ENCODE data around the gene MOSMO.
A peak's percentile ranks its signal among the peaks of the same experiment; 100 is the strongest.
"Not testable (repeated sequence)": the region's sequence is repeated elsewhere in the genome, so short reads cannot be mapped to it uniquely, and the experiment has no call there.

MOSMO gene

GRCh38 chr16:22003195-22003594 is 4.7 kb upstream of the MOSMO start:
- no peak for DNase-seq (ENCODE audit: low spot score)

DNA sequence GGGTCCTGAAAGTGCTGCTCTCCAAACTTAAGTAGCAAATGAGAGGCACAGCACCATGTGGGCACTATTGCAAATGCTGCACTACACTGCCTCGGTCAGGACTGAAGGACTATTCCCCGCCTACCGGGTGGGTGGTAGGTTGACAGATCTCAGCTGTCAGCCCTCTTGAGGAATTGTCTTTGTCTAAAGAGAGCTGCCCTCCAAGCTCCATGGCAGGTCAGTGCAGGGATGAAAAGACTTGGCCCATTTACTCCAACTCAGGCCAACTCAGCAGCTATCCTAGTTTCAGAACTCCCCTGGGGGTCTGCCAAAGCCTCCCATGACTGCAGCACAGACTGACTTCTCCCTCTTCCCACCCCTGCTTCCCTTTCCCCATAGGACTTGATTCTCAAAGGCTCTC is 3.6 kb upstream of the MOSMO start:
- DNase-seq (ENCODE audit: low spot score): peak; percentile 25

DNA sequence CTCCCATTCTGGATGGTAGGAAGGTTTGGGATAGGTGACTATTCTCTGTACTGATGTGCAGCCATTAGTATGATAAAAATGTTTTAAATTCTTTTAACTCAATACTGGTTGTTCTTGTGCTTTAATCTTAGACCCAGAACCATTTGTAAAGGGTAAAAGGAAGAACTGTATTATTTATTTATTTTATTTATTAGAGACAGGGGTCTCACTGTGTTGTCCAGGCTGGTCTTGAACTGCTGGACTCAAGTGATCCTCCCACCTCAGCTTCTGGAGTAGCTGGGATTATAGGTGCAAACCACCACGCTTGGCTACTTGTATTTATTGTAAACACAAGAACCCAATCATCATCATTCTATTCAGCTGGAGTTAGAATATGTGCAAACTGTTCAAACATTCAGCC is 2.2 kb upstream of the MOSMO start:
- DNase-seq (ENCODE audit: low spot score): no peak

DNA sequence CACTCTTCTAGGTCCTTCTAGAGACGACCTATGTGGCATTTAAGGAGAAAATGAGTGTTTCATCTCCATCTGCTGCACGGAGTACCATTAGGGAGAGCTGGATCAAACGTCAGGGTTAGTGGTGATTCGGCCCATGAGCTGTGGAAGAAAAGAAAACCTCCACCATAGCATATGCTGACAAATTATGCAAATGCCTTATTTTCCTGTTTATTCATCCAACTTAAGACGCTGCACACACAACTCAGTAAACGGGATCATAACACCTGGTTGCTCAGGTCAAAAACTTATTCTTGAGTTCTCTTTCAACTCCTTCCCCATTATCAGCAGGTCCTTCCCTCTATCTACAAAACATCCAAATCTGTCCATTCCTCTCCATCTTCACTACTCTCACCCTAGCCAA is 1.3 kb upstream of the MOSMO start:
- DNase-seq (ENCODE audit: low spot score): no peak

- DNase-seq (ENCODE audit: low spot score): peak; percentile 12
Observed at GRCh38 chr16:22007159-22007508, 777 bp upstream of the MOSMO start.

DNA sequence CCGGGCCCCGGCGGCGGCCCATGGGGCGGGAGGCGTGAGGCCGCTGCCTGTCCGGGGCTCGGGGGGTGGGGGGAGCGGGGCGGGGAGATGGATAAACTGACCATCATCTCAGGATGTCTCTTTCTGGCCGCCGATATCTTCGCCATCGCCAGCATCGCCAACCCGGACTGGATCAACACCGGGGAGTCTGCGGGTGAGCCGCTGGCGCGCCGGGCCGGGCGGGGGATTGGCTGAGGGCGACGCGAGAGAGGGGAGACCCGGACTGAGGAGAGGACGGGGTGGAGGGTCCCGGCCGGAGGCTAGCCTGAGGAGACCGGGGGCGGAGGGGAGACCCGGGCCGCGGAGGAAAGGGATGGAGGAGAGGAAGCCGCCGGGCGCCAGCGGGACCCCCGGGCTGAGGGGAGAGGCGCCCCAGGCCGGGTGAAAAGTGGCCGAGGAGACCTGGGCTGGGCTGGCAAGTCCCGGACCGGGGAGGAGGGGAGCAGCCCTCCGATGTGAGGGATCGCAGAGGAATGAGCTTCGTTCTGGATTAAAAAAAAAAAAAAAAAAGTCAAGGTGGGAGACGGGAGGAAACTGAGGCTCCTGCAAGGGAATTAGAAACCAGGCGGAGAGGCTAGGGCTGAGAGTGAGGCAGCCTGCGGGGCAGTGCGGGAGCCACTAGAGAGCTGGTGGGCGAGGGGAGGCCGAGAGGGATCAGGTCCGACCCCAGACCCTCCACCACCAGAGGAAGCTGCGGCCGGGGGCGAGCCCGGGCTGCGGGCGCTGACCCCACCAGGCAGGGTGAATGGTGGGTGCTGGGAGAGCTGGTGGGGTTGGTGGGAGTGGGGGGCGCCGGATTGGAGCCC is 526 bp downstream of the MOSMO start:
- peak; percentile 28 for DNase-seq (ENCODE audit: low spot score)

DNA sequence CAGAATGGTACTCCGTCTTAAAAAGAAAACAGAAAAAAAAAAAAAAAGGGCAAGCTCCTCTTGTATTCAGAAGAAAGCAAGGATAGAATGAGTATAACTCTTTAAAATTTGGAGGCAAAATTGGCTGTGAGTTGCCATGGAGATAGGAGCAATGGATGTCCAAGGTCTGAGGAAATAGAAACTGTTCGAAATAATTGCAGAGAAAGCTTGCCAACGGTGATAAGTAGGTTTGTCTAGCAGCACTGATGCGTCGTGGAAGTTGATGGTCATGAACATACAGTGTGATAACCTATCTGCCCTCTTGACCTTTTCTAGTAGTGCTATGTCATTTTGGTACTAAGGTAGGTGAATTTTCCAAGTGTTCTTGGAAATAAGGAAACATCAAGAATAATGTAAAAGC is 3.0 kb downstream of the MOSMO start:
- no peak for DNase-seq (ENCODE audit: low spot score)

DNA sequence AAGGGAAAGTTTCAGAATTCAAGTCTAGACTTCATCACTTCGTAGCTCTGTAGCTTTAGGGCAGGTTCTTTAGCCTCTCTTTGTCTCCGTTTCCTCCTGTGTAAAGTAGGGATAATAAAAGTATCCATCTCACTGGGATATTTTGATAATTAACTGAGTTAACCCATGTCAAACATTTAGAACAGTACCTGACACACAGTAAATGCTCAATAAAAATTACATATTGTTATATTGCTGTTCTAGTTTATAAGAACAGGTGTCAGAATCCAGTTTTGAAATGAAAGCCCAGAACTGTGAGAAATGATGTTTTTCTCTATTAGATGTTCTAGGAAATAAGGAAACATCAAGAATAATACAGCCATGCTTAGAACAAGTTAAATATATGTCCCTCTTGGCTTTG is 4.3 kb downstream of the MOSMO start:
- DNase-seq (ENCODE audit: low spot score): no peak

- DNase-seq (ENCODE audit: low spot score): no peak
Observed at GRCh38 chr16:22013486-22013885, 5.6 kb downstream of the MOSMO start.

- DNase-seq (ENCODE audit: low spot score): no peak
Observed at GRCh38 chr16:22014271-22014873, 6.5 kb downstream of the MOSMO start.

- DNase-seq (ENCODE audit: low spot score): no peak
Observed at GRCh38 chr16:22016927-22017326, 9.0 kb downstream of the MOSMO start.

DNA sequence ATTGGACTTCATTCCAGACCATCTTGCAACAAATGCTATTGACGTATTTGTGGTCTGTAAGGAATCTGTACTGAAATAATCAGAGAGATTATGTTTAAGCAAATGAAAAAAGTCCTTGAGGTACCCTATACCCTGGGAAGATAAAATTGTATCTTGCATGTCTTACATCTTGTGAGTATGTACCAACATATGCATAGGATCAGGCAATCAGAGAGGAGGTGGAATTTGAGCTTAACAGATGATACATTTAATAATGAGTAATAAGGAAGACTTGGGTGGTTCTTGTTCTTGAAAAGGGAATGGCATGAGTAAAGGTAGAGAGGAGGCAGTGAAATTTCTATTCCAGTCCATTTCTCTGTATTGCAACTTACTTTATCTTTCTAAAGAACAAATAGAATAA is 10.6 kb downstream of the MOSMO start:
- no peak for DNase-seq (ENCODE audit: low spot score)

DNA sequence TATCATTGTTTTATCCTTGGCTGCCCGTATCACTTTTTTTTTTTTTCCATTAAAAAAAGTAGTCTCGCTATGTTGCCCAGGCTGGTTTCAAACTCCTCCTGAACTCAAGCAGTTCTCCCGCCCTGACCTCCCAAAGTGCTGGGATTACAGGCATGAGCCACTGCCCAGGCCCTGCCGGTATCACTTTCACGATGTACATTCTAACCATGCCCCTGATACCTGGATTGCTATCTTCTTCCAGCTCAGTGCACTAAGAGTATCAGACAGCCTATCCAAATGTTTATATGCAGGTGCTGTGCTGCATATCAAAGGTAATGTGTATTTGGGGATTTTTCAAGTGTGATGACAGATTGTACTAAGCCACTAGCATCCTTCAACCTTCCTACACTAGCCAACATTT is 14.2 kb downstream of the MOSMO start:
- DNase-seq (ENCODE audit: low spot score): no peak

DNA sequence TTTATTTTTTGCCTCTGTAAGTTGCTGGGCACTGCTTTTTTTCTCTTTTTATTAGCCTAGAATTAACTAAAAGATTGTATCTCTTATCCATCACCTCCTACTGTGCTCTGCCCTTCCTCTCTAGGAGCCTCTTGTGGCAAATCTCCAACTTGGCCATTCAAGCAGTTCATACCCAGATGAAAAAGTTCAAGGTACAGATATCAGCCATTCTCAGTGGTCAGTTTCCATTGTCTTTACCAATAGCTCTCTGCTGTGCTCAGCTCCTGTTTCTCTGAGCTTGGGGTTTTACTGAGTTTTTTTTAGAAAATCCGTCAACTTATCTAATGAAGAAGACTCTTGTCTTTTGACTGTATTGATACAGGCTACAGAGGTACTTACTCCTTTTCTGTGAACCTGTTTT is 15.6 kb downstream of the MOSMO start:
- no peak for DNase-seq (ENCODE audit: low spot score)

- not testable (repeated sequence) for DNase-seq (ENCODE audit: low spot score)
Observed at GRCh38 chr16:22024785-22025184, 16.9 kb downstream of the MOSMO start.

- DNase-seq (ENCODE audit: low spot score): no peak
Observed at GRCh38 chr16:22027633-22028032, 19.7 kb downstream of the MOSMO start.

DNA sequence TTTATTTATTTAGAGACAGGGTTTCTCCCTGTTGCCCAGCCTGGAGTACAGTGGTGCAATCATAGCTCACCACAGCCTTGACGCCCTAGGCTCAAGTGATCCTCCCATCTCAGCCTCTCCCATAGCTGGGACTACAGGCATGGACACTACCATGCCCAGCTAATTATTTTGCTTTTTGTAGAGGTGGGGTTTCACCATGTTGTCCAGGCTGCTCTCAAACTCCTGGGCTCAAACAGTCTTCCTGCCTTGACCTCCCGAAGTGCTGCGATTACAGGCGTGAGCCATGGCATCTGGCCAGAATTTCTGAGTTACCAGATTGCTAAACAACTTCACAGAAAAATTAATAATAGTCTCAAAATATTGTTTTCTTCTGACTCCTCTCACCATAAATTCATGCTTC is 21.7 kb downstream of the MOSMO start:
- no peak for DNase-seq (ENCODE audit: low spot score)

DNA sequence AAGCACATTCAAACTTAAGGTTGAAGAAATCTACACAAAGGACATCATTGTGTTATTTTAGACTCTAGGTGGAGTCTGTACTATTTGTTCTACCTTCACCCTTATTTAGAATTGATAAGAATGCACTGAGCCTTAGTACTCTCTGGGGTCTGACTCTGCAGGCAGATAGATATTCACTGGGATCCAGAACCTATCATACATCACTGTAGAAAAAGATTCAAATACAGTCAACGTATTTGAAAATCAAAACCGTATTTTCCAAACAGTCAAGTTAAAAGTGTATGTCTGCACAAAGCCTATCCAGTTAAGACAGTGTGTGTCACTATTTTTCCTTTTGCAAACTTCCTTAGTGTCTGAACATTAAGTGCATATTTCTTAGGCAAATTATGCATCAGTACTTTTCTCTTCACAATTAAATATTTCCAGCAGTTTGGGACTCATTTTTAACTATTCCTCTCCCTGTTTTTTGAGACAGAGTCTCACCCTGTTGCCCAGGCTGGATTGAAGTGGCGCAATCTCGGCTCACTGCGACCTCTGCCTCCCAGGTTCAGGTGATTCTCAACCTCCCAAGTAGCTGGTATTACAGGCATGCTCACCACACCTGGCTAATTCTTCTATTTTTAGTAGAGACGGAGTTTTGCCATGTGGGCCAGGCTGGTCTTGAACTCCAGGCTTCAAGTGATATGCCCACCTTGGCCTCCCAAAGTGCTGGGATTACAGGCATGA is 22.3 kb downstream of the MOSMO start:
- DNase-seq (ENCODE audit: low spot score): no peak

DNA sequence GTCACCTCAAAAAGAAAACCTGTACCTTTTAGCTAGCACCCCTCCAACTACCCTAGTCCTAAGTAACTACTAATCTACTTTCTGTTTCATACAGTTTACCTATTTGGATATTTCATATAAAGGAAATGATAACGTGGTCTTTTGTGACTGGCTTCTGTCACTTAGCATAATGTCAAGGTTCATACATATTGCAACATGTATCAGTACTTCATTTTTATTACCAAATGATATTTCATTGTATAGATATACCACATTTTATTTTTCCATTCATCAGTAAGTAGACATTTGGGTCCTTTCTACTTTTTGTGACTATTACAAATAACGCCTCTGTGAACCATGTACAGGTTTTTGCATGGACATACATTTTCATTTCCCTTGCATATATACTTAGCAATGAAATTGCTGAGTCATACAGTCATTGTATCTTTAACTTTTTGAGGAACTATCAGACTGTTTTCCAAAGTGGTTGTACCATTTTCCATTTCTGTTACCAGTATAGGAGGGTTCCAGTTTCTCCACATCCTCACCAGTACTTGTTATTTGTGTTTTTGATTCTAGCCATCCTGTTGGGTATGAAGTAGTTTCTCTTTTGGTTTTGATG is 23.7 kb downstream of the MOSMO start:
- DNase-seq (ENCODE audit: low spot score): no peak

- DNase-seq (ENCODE audit: low spot score): no peak
Observed at GRCh38 chr16:22034503-22034902, 26.6 kb downstream of the MOSMO start.

DNA sequence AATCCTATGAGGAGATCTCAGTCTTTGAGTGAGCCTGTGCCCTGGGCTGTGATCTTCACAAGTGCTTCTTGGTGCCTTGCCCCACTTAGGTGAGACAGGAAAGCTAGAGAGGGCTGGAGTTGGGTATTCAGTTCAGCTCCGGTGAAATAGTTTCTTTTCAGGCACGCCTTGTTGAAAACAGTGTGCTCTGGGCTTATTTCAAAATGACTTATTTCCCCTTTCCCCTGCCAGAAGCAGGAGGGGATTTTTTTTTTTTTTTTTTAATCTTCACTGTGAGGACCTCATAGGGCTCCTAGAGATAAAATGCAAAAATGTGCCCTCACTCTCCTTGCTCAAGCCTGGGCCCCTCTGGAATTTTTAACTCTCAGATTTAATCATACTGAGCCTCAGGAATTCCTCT is 27.2 kb downstream of the MOSMO start:
- DNase-seq (ENCODE audit: low spot score): no peak

- not testable (repeated sequence) for DNase-seq (ENCODE audit: low spot score)
Observed at GRCh38 chr16:22043882-22044281, 36.0 kb downstream of the MOSMO start.

- not testable (repeated sequence) for DNase-seq (ENCODE audit: low spot score)
Observed at GRCh38 chr16:22045888-22046287, 38.0 kb downstream of the MOSMO start.

All from Ammon's horn (tissue), 1 donor.